ENCODE results near the gene SLC22A31.

SLC22A31 gene

DNA sequence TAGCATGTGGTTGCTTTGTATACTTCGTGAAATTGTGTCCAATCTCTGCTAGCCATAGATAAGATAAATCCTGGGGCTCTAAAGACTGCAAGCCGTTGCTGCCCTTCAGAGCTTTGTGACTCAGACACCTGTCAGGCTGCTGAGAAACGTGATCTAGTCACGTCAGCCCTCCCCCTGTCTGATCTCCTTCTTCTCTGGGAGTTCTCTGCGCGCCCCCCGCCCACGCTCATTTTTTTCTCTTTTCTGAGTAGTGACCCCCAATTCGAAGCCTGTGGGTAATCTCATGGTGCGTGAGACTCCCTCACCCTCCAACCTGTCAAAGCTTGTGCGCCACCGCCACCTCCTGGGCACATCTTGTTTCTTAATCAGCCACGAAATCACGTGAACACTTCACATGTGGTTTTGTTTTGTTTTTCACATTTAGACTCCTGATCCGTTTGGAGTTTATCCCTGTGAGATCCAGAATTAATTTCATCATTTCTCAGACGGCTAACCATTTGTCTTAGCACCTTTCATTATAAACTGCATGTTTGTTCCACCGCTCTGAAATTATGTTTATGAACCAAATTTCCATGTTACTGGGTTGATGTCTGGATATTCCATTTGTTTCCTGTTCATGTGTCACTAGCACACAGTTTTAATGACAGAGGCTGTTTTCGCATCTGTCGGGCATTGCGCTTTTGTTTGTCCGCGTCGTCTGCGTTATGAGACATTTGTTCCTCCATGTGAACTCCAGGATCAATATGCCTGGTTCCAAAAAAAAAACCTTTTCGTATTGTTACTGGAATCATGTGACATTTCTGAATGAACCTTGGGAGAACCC lies 16.2 kb upstream of the SLC22A31 start:
- peak; percentile 62 to 75 for DNase-seq

DNA sequence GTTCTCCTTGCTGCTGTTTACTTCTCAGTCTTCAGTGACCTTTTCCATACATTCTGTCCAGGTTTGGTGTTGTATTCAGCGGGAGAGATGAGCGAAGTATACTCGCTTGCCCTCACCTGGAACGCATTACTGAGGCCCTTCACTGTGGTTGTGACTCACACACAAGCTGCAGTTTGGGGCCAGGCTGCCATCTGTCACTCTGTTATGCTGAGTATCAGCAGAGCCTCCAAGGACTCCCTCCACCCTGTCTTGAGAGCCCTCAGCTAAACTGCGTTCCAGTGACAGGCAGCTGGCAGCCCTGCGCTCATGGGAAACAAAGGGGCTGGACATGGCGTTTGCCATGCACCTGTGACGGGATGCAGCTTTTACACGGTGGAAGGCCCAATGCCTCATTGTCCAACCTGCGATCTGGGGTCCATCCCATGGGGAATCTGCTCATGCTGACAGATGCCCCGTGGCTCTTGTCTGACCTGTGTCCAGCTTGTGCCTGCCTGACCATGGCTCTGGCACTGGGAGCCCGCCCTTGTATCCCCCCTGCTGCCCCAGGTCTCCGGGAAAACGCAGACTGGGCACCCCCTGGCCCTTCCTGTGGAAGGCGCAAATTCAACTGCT lies 10.7 kb upstream of the SLC22A31 start:
- DNase-seq: no peak

DNA sequence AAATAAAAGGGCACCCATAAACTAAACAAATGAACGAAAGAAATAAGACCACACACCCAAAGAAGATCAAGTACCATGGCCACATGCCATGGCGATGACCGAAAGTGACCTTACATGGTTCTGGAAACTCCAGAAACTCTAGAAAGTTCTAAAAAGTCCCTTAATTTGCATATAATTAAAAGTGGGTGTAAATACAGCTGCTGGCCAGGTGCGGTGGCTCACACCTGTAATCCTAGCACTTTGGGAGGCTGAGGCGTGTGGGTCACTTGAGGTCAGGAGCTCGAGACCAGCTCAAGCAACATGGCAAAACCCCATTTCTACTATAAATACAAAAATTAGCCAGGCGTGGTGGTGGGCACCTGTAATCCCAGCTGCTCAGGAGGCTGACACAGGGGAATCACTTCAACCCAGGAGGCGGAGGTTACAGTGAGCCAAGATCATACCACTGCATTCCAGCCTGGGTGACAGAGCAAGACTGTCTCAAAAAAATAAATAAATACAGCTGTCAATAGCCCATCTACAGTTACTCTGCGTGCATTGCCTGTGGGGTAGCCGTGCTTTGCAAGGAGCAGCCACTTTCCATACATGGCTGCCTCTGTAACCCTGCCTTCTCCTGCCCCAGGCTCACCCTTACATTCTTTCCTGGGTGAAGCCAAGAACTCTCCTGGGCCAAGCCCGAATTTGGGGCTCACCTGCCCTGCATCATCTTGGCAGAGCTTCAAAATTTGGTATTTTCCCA lies 10.0 kb upstream of the SLC22A31 start:
- DNase-seq: no peak

DNA sequence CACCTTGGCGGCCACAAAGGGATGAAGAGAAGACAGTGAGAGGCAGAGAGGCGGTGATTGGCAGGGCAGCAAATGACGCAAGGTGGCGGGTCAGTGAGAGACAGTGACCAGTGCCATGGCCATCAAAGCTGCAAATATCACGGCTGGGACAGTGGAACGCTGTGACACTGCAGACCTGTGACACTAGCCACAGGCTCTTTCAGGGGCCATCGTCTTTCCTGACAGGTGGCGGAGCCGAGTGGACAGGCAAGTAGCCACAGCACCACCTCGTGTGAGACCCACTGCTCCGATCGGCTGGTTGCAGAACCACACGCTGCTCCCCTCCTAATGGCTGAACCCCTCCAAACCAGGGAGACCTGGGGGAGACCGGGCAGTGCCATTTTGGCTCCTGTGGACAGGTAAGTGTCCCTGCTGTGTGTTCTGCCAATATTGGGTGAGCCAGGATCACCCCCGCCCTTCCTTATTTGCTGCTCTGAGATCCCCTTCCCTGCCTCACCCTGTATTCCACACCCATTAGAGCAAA lies 9.2 kb upstream of the SLC22A31 start:
- no peak for DNase-seq

DNA sequence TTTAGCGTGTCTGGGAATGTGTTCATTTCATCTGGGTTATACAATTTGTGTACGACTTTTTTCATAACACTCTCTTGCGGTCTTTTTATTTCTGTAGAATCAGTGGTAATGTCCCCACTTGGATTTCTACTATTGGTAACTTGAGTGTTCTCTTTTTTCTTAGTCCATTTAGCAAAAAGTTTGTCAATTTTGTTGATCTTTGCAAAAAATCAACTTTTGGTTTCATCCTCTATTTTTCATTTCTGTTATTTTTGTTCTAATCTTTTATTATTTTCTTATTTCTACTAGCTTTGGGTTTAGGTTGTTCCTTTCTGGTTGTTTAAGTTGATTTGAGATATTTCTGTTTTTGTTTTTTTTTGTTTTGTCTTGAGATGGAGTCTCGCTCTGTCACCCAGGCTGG lies 7.7 kb upstream of the SLC22A31 start:
- no peak for DNase-seq

DNA sequence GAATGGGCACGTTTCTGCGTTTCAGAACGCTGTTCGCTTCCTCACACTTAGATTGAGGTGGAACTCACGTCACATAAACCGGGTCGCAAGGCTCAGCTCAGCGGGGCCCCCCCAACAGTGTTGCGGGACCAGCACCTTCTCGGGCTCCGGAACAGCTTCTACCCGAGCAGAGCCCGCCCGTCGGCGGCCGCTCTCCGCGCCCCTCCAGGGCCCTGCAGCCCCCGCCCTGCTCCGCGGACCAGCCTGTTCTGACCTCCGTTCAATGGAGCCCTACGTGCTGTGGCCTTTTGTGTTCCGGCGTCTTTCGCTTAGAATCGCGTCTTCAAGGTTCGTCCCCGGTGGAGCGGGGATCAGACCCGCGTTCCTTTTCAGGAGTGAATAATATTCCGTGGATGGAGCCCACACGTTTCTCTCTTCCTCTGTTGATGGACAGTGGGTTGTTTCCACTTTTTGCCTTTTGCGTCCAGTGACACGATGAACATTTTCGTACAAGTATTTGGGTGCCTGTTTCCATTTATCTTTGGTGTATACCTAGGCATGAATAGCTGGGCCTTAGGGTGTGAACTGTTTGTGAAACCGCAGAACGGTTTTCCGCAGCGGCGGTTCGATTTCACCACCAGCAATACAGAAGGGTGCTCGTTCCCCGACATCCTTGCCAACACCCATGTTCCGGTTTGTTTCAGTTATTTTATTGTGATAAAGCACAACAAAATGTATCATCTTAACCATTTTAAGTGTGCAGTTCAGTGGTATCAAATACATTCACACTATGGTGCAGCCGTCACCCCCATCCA lies 2.3 kb upstream of the SLC22A31 start:
- DNase-seq: no peak

DNA sequence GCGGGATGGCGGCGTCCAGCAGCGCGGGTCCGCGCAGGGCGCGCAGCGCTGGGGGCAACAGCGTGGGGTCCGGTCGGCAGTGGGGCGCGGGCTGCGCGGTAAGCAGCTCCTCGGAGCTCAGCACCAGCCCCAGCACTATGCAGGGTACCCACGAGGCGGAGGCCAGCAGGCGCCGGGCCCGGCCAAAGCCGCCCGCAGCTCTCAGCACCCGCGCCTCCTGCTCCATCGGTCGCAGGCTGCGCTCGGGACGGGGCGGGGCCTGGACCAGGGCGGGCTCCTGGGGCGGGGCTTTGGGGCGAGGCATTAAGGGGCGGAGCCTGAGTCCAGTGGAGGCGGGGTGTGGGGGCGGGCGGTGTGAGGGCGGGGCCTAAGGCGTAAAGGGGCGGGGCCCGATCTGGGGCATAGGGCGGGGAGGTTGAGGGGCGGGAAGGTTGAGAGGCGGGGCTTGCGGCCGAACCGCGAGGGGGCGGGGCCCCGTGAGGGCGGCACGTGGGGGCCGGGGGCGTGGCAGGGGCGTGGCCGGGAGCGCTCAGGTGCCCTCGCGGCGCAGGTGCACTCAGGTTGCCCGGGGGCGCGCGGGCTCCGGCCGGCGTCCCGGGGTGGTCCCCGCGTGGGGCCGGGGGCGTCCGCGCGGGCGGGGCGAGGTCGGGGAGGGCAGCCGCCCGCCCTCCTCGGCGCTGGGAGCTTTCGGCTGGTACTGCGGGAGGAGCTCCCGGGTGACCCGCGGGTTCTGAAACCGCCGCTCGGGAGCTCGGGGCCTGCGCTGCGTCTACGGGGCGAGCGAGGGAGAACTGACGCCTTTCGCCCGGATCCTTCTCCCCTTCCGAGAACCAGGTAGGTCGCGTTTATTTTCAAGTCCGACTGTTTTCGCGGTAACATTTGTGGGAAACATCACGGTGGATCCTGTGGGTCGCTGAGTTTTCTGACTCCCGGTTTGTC lies 1.4 kb upstream of the SLC22A31 start:
- DNase-seq: no peak

DNA sequence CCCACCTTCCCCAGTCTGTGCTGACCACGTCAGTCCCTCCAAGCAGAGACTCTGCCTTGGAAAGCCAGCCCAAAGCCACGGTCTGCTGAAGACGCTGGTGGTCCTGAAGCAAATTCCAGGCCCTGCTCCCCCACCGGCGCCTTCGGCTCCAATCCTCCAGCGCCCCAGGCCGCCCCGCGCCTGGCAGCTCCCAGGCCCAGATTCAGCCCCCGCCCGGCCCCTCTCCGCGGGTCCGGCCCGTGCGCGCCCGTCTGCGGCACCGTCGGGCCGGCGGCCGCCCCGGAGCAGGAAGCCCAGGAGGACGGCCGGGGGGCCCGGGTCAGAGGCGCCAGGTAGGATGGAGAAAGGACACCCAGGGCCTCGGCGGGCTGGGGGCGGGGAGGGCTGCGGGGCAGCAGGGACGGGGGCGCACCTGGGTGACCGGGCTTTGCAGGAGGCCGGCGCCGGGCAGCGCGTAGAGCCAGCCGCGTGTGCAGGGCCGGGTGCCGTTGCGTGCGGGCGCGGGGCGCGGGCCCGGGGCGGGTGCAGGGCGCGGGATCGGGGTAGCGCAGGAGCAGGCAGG lies 594 bp upstream of the SLC22A31 start:
- no peak for DNase-seq

DNA sequence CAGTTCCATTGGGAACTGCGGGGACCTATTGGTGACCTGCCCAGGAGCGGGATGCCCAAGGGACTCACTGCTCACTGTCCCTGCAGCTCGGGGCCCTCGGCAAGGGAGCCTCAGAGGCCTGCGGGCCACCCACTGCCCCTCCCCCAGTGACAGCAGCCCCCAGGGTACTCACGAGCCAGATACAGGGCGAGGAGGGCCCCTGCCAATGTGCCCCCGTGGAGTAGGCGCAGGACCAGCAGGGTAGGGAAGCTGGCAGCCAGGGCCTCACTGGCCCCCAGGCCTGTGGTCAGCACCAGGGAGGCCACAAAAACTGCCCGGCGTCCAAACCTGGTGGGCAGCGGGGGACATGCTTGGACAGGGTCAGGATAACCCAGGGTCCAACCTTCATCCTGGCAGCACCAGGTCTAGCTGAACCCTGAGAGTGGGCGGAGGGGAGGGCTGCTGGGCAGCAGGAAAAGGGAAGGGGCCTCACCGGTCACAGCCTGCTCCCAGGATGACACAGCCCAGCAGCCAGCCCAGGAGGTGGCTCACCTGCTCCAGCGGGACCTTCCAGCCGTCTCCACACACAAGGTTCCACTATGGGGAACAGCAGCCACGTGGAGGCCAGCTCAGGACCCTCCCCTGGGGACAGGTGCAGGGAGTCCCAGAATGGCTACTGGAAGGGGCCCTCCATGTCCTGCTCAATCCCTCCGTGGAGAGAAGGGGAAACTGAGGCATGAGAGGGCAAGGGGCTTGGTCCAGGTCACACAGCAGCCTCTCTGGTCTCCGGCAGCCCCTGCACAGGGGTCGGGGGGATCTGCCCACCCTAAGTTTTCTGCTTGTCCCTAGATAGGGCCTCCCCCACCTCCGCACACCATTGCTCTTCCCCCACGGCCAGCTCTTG lies 855 bp downstream of the SLC22A31 start:
- DNase-seq: no peak

DNA sequence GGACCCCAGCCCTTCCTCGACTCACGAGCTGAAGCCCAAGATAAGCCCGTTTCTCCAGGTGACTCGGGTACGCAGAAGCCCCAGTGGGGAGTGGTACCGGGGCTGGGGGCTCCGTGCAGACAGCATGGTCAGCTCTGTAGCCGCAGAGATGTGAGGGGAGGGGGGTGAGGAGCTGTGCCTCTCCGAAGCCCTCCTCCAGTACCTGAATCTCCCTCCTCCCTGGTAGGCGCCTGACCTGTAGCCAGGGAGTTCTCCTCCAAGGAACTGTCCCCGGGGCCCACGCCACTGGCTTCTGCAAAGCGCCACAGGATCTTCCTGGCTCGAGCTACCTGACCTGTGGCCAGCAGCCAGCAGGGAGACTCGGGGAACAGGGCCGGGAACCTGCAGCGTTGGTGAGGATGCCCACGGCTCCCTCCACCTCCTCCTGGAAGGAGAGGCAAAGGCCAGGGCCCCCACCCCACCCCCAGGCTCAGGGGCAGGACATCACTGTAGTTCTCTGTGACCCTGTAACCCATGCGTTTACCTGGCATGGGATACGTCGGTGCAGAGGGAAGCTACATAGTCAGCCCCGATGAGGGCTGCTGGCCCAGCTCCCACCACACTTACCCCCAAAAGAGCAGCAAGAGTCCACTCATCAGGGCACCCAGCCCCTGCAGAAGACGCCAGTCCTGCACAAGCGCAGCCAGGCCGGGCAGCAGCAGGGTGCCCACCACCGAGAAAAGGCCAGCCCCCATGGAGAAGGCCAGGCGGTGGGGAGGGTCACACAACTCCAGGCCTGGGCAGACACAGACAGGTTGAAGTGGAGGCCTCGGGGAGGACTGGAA lies 1.7 kb downstream of the SLC22A31 start:
- no peak for DNase-seq

DNA sequence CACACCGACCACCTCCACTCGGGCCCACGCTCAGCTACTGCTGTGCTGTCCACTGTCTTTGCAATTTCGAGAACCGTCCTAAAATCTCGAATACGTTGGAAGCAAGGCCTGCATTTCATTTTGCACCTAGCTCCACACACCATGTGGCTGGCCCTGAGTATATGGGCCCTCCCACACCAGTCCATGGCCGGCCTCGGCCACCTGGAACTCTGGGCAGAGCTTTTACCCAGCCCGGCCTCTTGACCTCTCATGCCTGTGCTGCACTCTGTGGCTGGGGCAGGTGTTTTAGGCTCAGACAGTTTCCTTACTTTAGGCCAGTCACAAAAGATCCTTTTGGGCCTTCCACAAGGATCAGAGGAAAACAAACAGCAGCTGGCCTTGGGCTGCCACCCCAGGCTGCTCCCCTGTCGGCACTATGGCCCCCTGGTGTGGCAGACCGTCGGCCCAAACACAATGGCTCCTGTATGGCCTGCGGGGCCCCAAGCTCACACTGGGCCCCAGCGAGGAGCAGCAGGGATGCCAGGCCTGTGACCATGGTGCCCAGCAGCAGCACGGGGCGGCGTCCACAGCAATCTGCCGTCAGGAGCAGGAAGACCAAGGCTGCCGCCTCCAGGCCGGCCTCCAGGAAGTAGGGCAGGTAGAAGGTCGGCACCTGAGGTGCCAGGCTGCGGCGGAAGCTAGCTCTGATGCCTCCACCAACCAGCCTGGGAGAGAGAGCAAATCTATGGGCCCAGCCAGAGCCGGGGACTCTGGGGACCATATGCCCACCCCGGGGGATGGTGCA lies 2.5 kb downstream of the SLC22A31 start:
- no peak for DNase-seq

DNA sequence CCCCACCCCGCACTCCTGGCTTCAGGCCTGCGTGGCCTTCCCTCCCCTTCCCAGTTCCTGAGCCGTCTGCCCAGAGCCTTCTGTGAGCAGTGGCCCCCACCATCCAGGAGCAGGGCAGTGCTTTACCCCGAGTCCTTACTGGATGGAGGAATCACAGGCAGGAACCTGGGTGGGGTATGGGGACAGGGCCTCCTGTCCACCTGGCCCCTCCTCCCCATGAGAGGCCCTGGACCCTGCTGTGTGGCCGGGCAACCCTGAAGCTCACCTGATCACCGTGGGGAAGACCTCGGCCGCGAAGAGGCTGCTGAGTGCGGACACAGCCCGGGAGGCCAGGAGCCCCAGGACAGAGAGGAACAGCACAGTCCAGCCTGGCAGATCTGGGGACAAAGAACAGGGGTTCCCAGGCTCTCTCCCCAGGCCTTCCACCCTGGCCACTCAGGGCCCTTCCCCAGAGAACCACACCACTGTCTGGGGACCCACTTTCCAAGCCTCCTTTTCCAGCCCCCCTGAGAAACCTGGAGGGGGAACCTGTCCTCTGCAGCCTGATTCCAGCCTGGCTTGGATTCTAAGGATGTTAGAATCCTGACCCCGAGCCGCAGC lies 3.2 kb downstream of the SLC22A31 start:
- no peak for DNase-seq

DNA sequence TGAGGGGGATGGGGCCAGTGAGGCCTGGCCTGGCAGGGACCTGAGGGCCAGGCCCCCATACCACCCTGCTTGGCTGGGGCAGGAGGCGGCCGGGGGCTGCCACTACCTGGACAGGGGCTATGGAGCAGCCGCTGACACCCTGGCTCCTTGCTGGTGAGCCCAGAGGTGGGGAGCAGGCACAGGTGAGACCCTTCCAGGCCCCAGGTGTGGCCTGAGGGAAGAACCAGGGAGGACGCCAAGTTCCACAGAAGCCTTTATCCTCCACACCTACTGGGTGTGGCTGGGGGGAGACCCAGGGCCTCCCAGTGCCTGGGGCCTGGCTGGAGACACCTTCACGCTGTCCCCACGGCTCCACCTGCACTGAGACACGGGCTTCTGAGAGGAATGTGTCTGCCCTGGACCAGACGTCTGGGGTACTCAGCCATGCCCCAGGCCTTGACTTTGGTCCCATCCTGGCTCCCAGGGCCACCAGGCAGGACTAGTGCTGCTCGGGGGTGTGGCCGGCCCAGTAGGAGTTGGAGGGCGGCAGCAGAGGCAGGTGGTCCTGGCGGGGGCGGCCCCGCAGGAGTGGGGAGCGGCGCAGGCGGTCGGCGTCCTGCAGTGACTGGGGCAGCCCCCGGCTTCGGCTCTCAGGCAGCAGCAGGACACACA lies 4.7 kb downstream of the SLC22A31 start:
- no peak for DNase-seq

DNA sequence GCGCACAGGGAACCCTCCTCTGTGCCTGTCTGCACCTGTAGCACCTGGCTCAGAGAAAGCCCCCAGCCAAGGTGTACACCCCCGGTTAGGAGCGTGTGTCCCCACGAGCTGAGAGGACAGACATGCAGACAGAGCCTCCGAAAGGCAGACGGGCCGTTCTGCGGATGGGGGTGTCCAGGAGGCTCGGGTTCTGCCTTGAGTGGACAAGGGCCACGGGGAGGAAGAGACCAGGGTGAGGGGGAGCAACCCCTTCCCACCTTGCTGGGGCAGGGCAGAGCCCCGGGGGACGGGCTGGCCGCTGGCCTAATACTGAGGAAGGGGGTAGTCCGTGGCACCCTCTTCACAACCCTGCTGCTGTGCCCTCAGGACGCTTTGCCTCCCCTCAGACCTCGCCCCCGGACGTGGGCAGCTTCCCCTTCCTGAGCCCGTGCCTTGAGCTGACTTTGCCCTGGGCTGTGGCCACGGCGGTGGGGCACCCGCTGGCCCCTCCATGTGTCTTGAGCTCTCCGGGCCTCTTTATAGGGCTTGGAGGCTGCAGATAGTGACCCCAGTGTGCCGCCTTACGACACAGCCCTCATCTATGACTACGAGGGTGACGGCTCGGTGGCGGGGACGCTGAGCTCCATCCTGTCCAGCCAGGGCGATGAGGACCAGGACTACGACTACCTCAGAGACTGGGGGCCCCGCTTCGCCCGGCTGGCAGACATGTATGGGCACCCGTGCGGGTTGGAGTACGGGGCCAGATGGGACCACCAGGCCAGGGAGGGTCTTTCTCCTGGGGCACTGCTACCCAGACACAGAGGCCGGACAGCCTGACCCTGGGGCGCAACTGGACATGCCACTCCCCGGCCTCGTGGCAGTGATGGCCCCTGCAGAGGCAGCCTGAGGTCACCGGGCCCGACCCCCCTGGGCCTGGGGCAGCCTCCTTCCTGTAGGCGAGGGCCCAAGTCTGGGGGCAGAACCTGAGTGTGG lies 5.7 kb downstream of the SLC22A31 start:
- DNase-seq: no peak

DNA sequence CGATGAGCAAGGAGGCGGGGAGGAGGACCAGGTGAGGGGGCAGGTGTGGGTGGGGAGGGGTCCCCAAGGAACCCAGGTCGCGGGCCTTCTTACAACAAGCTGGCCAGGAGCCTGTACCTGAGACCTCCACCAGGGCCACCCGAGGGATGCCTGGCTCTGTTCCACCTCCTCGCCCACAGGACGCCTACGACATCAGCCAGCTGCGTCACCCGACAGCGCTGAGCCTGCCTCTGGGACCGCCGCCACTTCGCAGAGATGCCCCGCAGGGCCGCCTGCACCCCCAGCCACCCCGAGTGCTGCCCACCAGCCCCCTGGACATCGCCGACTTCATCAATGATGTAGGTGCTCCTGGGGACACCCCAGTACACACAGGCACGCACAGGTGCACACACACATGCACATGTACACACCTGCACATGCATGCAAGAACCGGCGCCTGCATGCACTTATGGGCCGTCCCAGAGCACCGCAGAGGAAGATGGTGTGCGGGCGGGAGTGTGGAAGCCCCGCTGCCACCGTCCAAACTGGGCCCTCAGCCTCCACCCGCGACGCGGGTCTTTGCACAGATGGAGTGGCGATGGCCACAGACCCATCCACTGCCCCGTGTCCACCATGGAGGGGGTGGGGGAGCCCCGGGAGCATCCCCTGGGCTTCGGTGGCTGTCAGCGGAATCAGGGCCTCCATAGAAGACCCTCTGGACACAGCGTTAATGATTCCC lies 6.6 kb downstream of the SLC22A31 start:
- no peak for DNase-seq
